ENCODE data around the gene SLC25A25.

Gene SLC25A25

DNA sequence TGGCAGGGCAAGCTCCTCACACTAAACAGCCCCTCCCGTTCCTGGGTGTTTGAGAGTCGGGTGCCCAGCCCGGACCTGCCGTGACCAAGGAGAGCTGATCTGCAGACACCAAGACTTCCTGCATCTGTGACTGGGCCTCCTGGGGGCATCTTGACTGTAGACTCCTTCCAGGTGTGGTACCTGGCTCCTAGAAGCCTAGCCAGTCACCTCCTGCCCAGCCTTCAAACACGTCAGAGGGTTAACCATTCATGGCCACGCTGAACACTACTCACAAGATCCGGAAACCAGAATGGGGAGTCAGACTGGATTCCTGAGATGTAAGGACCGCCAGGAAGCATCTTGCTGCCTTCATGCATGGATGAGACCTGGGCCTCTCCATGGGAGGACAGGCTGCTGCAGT, 77.5 kb downstream of the SLC25A25 start:
- DNase-seq (ENCODE audit: low read depth in 3 of 3), result no peak

DNA sequence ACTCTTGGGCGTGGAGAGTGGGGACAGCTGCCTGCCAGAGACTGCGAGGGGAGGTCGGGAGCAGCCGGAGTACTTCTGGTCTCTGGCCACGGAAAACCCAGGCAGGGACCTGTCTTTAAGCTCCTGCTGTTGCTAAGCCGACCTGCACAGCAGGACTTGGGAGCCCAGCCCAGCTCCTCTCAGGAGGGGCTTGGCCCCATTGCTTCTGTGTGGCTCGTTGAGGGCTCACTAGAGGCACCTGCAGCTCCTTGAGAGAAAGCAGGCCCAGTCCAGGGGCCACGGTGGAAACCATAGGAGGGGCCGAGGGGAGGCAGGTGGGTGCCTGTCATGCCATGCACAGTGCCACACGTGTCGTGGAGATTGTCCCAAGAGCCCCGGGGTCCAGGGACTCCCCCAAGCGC, 77.9 kb downstream of the SLC25A25 start:
- DNase-seq (ENCODE audit: low read depth in 3 of 3), result no peak

DNA sequence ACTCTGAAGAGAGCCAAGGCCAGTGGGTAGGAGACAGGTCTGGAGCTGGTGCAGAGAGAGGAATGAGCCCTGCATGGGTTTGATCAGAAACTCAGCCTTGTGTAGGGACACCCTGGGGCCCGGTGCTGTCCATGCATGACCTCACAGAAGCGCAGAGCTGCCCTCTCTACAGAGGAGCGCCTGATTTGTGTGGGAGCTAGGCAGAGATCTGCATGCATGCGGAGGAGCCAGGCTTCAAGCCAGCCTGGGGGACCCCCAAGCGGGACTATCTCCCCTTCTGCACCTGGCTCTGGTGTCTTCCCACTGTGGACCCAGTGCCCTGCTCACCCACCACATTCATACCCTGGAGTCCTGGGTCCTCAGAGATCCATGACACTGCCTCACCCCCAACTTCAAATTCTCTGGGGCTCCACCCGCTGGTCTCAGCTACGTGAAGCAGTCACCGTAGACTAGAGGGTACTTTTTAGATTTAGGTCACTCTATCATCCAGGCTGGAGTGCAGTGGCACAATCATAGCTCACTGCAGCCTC, 78.6 kb downstream of the SLC25A25 start:
- no peak for DNase-seq (ENCODE audit: low read depth in 3 of 3)

DNA sequence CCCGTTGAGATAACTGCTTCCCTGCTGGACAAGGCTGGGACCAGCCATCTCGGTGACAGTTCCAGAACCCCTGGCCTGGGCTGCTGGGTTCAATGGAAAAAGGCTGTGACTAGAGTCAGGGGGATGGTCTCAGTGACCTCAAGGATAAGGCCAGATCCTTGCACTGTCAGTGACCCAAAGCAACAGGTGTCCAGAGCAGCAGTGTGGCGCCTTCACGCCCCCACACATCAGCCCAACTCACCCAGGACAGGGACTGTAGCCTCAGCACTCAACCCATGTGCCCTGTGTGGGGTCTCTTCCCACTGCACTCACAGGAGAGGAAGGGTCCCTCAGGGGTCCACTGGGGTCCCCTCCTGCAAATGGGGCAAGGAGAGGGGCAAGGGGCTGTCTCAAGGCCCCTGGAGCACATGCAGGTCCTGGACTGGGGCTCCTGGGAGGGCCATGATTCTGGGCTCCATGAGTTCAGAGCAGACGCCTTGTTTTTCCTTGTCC, 80.5 kb downstream of the SLC25A25 start:
- DNase-seq (ENCODE audit: low read depth in 3 of 3), result no peak

DNA sequence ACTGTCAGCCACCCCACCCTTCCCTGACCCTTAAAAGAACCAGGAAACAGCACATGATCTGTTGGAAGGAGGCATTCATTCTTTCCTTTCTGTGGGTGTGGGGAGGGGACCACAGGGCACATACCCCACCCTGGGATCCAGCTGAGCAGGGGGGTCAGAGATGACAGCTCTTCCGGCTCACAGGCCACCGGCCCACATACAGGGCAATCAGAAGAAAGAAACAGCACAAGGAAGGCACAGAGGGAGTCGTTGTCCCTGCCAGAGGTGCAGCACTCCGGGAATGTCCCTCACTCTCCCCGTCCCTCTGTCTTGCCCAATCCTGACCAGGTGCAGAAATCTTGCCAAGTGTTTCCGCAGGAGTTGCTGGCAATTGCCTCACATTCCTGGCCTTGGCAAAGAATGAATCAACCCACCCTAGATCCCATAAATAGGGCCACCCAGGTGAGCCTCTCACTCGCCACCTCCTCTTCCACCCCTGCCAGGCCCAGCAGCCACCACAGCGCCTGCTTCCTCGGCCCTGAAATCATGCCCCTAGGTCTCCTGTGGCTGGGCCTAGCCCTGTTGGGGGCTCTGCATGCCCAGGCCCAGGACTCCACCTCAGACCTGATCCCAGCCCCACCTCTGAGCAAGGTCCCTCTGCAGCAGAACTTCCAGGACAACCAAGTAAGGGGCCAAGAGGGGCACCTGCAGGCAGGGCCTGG, 81.1 kb downstream of the SLC25A25 start, which contains the start of gene LCN2:
Gene LCN2 (plus strand): TSS at position 453 of the 701 bp plus-strand sequence. CDS start 73 bp downstream, at position 526.
- DNase-seq (ENCODE audit: low read depth in 3 of 3), result no peak

DNA sequence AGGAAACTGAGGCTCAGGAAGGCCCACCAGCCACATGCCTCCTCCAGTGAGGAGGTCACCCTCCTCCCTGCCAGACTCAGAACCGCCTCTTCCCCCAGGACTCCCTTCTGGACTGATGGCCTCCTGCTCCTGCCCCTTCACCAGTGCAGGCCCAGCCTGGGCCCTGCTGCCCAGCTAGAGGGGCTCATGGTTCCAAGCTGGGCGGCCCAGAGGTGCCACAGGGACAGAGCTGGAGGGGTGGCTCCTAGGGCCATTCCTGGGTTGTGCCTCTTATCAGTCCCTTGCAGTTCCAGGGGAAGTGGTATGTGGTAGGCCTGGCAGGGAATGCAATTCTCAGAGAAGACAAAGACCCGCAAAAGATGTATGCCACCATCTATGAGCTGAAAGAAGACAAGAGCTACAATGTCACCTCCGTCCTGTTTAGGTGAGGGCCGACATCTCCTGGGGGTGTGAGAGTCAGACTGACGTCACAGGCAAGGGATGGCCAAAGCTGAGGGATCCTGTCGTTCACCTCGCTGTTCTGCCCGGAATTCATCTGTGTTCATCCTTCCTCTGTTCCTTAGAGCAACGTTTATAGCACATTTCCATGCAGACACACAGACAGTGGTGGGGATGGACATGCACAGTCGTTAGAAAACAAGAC, 82.0 kb downstream of the SLC25A25 start:
- no peak for DNase-seq (ENCODE audit: low read depth in 3 of 3)

DNA sequence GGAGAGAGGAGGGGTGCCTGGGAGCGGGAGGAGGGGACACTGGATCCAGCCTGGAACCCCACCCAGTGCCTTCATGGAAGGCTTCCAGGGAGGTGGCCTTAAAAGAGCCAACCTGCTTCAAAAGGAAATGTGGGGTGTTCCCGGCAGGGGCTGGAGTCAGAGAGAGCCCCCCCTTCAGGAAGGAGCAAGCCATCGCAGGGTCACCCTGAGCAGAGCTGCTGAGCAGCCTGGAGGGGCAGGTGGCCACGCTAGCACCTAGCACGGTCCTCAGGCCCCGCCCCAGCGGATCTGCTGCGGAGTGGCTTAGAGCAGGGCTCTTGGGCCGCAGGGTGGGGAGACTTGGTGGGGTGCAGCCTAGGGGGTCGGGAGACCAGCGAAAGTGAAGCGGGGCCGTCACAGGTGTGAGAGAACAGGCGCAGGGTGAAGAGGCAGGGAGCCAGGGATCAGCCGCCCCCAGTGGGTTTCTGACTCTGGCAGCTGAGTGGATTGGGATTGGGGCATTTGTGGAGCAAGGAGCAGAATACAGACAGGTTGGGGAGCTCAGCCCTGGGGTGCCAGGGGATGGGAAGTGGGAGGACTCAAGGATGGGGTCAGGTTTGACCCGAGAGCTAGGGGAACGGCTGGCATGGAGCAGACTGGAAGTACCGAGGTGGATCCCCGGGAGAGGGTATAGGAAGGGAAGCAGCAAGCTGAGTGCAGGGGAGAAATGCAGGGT, 82.7 kb downstream of the SLC25A25 start:
- DNase-seq (ENCODE audit: low read depth in 3 of 3), result no peak

DNA sequence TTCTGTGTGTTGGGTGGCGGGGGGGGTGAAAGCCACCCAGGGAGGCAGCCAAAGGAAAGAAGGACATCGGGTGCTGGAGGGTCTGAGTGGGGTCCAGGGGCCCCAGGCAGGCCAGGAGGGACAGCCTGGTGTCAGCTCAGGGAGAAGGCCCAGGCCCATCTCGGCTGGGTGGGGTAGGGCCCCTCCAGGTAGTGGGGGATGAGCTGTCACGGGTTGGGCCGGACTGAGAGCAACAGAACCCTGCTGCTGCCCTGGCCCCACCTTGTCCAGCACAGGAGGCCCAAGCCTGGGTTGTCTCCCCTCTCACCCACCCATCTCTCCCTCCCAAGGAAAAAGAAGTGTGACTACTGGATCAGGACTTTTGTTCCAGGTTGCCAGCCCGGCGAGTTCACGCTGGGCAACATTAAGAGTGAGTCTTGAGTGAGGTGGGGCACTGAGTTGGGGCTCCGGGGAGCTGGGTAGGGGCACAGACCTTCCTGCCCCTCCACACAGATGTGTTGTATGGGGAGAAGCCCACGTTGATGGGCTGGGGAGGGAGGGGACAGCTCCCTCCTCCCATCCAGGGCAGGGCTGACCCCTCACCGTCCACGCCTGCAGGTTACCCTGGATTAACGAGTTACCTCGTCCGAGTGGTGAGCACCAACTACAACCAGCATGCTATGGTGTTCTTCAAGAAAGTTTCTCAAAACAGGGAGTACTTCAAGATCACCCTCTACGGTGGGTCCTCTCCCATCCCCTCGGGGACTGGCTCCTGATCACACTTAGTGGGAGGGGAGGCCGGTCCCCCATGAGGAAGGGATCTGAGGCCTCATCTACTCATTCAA, 83.5 kb downstream of the SLC25A25 start:
- DNase-seq (ENCODE audit: low read depth in 3 of 3), result no peak

DNA sequence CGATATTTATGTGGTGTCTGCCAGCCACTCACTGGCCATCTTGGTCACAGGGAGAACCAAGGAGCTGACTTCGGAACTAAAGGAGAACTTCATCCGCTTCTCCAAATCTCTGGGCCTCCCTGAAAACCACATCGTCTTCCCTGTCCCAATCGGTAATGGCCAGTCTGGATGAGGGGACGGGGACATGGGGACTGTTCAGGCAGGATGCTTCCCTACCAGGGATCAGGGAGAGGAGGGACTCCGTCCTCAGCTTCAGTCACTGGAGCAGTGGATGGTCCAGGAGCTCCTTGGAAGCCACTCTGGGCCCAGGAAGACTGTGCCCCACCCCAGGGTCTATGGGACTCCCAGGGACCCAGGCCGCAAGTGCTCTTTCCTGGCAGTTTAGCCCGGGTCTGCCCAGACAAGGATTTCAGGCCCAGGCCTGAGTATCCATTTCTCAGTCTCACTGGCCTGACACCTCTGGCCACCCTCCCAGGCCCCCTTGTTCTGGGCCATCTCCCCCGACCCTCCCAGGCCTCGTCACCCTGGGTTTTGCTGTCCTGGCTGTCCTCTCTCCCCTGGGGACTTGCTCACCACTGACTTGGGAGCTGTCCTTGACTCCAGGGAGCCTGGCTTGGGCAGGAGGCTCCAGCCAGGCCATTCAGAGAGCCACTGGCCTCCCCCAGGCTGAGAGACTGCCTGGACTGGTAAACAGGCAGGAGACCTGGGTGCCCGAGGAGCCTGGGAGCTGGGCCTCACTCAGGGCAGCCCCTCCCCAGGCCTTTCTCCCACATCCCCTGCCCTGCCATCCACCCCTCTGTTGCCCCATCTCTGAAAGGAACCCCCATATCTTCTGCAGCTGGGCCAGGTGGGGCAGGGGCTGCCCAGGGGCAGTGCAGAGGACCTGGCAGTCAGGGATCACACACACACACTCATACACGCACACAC, 84.4 kb downstream of the SLC25A25 start:
- no peak for DNase-seq (ENCODE audit: low read depth in 3 of 3)

DNA sequence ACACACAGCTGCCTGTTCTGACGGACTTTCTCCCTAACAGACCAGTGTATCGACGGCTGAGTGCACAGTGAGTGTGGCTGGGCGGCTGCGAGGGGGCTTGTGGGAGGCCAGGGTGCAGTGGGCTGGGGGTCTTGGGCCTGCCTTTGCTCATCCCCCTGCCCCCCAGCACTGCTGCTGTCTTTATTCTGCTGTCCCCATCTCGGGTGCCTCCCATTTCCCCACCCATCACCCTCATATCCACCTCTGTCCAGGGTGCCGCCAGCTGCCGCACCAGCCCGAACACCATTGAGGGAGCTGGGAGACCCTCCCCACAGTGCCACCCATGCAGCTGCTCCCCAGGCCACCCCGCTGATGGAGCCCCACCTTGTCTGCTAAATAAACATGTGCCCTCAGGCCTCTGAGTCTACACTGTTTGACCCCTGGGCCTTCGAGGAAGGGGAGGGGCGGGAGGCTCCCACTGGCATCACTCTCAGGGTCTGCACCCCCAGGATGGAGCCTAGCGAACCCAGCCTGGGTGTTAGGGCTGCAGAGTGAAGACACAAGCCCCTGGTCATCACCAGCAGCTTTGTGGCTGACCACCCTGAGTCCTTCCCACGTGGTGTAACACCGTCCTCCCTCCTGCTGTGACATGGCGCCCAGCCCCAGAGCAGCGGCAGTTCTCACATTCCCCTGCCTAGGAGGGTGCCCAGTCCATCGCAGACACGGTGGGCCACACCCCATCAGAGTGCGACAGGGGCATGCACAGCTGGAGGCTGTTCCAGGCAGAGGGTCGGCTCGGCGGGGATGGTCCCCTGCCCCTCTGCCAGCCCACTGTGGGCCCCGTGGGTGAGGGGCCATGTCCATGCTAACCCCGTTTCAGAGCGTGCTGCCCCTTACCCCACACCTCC, 85.3 kb downstream of the SLC25A25 start:
- no peak for DNase-seq (ENCODE audit: low read depth in 3 of 3)

DNA sequence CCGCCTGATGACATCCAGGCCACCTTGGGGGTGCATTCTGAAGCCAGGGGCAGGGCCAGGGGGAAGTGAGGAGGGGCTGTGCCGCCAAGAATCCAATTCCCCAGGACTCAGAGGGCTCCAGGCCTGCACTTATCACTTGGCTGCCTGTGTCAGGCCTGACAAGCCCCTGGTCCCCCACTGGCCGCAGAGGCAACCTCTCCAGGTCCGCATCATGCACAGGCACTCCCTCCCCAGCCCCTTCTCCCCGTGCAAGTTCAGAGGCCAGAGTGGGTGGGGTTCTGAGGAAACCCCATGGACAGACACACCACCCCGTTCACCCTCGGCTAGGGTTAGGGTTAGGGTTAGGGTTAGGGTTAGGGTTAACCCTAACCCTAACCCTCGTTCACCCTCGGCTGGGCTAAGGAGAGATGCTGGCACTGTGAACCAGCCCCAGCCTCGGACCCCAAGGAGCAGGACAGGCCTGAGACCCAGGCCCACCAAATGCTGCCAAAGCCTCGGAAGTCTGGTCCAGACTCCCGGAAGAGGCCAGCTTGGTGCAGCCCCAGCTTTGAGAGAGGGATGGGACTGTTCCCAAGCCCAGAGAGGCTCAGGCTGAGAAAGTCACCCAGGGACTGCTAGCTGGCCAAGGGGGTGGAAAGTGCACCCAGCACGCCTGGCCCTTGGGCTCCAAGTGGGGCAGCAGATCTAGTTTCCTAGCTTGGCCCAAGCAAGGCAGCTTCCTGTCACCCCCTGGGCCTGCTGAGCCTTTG, 86.1 kb downstream of the SLC25A25 start:
- DNase-seq (ENCODE audit: low read depth in 3 of 3), result no peak

DNA sequence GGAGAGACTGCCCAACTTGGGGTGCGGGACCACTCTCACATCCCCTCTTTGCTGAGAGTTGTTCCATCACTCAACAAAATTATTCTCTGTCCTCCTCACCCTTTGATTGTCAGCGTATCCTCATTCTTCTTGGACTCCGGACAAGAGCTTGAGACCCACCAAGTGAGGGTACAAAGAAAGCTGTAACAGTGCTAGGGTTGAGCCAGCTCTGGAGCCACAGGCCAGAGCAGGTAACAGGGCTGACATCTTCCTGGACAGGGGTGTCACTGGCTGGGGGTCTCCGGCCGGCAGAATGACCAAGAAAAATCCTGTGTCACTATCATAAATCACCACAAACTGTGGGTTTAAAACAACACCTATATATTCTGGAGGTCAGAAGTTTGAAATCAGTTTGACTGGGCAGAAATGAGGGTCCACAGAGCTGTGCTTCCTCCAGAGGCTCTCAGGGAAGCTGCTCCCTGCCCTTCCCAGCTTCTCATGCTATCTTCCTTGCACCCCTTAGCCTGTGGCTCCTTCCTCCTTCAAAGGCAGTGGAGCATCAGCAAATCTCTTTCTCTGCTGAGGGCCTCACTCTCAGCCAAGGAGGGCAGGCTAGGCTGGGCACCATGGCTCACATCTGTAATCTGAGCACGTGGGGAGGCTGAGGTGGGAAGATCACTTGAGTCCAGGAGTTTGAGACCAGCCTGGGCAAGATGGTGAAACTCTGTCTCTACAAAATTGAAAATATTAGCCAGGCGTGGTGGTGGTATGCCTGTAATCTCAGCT, 87.9 kb downstream of the SLC25A25 start:
- no peak for DNase-seq (ENCODE audit: low read depth in 3 of 3)

Measured in stimulated activated CD4-positive, alpha-beta T cell treated with anti-CD3 and anti-CD28 coated beads, TNF-alpha, amount 100 ng/mL, for 4 hours (primary cell).